Measurements from ENCODE around the gene FKBP7.
"Not testable (repeated sequence)": the region's sequence is repeated elsewhere in the genome, so short reads cannot be mapped to it uniquely, and the experiment has no call there.

Gene FKBP7, protein sequence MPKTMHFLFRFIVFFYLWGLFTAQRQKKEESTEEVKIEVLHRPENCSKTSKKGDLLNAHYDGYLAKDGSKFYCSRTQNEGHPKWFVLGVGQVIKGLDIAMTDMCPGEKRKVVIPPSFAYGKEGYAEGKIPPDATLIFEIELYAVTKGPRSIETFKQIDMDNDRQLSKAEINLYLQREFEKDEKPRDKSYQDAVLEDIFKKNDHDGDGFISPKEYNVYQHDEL
- 0.85 to 3.4 (median 1.6) reads per million in 17 experiments for total RNA-seq

DNA sequence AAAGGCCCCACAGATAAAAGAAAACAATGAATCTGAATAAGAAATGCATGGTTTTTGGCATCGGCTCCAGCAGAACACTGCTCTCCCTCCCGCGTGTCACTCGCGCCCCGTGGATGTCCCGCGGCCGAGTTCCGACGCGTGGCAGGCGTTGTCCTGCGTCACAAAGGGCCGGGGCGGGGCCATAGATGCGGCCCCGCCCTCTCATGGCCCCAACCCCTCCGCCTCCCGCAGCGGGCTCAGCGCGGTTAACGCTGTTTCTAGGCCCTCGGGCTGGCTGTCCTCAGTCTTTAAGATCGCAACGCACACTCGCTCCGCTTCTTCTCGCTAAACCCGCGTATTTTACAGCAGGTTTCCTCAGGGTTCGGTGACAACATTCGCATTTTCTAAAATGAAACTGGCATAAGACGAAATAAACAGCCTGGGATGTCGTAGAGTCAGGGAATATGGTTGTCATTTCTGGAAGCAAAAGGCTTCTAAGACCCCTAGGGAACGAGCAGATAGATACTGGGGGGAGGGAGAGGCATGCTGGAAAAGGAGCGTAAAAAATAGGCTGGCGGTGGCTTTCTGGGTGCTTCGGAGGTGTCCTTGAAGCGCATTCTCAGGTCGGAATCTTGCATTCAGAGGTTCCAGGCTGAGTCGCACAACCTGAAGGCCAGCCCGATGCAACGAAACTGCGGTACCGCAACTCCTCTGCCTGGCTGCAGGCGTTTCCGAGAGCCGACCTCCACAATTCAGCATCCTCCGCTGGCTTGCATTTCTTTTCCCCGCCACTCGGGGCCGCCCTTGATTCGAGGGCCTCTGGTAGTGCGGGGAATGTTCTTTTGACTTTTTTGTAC is at the start of gene FKBP7:
Gene FKBP7 (minus strand): TSS at position 162 of the 836 bp plus-strand sequence. CDS start 101 bp downstream, at position 61.
- DNase-seq: peak; percentile 87 to 96 (median 94)

DNA sequence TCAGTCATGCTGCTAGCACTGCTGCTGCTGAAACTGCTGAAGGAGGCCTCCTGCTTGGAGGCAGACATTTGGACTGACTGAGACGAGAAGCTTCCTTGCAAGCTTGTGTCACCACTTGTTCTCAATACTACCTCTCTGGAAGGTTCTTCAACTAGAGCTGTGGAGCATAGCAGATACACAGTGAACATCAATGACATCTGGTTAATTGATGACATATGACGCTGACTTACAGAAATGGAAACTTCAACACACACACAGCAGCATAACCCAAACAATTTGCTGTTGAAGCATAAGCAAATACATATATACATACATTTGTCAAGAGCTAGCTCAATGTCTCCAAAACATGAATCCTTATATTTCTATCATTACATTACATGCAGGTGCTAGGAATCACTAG is 49.2 kb upstream of the FKBP7 start:
- no peak for DNase-seq

DNA sequence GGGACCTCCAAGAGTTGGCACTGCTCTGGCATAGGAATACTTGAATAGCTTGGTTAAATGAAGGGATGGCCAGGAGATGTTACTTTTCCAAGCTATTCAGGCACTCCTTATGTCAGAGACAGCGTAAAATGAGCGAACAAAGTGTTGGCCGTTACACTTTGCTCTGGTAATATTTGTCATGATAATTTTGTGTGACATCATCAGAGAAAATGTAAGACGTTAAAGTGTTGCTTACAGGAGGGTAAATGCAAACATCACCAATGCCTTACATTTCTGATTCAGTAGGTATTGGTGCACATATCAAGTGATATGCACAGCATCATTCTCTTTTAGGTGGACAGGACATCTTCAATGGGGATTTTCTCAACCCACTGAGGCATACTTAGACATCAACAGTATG is 47.9 kb upstream of the FKBP7 start:
- DNase-seq: no peak

- DNase-seq: not testable (repeated sequence)
Observed at GRCh38 chr2:178525460-178525859, 47.1 kb upstream of the FKBP7 start.

DNA sequence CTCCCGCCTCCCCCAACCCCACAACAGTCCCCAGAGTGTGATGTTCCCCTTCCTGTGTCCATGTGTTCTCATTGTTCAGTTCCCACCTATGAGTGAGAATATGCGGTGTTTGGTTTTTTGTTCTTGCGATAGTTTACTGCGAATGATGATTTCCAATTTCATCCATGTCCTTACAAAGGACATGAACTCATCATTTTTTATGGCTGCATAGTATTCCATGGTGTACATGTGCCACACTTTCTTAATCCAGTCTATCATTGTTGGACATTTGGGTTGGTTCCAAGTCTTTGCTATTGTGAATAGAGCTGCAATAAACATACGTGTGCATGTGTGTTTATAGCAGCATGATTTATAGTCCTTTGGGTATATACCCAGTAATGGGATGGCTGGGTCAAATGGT is 46.6 kb upstream of the FKBP7 start:
- DNase-seq: not testable (repeated sequence)

DNA sequence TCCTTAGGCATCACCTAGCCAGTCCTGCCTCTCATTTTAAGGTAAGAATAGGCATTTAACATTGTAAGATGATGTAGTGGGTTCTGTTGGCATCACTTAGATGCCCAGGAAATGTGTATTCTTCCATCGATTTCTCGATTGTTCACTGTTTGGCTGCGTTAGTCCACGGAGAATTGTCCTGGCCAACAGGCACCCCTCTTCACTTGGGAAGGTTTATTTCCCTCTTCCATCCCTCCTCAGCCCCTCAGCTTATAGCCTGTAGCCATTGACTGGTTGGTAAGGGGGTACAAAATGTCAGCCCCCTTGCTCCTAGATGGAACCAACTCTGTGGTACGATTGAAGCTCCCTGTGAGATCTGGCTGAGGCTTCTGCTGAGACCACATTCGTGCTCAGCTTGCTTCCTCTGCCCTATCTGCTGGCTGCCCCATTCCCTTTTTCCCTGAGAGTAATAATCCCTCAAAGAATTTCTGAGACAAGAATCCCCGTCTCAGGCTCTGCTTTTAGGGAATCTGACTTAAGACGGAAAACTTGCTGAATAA is 45.3 kb upstream of the FKBP7 start:
- DNase-seq: peak in 3 of 4 experiments; percentile 6 to 20 (median 14)

- peak; percentile 84 to 92 (median 90) for DNase-seq
Observed at GRCh38 chr2:178522950-178523595, 44.7 kb upstream of the FKBP7 start.

DNA sequence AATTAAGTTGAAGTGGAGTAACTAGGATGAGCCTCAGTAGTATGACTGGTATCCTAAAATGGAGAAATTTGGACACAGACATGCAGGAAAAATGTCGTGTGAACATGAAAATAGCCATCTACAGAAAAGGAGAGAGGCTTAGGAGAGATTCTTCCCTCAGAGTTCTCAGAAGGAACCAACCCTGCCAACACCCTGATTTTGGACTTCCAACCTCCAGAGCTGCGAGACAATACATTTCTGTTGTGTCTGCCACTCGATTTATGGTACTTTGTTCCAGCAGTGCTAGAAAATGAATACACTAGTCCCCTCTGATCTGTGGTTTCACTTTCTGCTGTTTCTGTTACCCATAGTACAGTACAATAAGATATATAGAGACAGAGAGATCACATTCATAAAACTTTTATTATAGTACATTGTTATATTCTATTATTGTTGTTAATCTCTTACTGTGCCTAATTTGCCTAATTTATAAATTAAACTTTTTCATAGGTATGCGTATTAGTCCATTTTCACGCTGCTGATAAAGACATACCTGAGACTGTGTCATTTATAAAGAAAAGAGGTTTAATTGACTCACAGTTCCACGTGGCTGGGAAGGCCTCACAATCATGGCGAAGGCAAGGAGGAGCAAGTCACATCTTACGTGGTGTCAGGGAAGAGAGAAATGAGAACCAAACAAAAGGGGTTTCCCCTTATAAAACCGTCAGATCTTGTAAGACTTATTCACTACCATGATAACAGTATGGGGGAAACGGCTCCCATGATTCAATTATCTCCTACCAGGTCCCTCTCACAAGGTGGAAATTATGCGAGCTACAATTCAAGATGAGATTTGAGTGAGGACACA is 43.1 kb upstream of the FKBP7 start:
- DNase-seq: no peak

DNA sequence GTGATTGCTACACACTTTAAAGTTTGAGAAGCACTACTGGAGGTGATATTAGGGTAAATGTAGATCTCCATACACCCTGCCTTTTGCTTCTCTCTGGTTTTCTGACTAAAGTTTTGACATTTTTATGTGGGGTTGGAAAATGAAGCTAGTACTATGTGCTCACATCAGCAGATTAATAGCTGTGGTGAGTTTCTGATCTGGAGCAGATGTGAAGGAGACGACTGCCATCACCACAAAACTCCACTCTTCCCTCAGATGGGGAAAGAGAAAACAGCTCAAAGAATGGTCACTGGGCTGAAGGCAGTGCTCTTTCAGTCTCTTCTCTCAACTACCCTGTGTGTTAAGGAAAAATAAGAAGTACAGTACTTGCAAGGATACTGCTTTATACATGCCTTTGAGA is 39.1 kb upstream of the FKBP7 start:
- no peak for DNase-seq

DNA sequence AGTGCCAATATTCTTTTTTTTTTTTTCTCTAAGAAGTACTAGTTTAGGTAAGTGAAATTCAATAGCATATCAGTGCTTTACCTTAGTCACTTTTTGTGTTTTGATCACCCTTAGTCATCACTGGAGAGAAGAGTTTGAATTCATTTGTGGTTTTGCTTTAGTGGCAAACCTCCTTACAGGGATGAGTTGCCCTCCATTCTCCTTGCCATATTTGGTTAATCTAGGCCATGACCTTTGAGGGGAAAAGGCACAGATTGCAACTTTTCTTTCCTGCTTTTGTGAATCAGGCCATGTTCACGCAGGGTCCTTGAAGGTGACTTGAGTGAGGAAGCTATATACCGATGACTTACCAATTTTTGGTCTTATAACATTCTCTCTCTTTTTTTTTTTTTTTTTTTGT is 36.3 kb upstream of the FKBP7 start:
- no peak for DNase-seq

GRCh38 chr2:178513876-178514275 is 35.5 kb upstream of the FKBP7 start:
- DNase-seq: no peak

- no peak for DNase-seq
Observed at GRCh38 chr2:178512484-178512883, 34.1 kb upstream of the FKBP7 start.

GRCh38 chr2:178510384-178510783 is 32.0 kb upstream of the FKBP7 start:
- no peak for DNase-seq

DNA sequence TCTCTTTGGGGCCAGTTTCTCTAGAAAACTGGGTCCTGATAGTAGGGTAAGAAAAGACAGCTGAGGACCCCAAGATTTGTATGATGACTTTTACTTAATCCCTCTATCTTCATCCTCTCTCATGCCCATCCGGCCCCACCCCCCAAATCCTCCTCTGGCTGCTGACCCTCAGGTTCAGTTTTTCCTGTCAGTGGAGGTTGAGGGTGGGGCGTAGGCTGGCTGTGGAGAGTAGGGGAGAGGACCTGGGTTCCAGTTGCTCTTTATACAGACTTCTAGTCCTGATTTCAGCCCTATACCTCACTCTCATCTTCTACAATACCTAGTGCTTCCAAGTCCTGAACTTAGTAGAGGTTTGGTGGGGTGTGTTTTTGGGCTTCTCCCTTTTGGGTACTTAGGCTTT is 30.2 kb upstream of the FKBP7 start:
- DNase-seq: no peak

DNA sequence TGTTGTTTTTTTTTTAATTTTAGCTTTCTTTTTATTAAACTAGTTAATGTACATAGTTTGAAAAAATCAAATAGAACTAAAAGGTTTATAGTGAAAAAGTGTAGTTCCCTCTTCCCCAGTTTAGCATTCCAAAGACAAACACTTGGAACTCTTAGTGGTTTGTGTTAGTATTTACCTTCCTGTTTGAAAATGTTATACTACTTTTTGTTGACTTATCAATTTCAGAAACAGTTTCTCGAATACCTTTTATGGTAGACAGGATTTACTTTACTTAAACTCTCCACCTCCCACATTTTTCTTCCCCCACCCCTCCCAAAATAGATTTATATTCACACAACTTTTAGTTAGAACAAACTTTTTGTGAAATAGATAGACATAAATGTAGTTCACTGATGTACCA is 28.5 kb upstream of the FKBP7 start:
- no peak for DNase-seq

DNA sequence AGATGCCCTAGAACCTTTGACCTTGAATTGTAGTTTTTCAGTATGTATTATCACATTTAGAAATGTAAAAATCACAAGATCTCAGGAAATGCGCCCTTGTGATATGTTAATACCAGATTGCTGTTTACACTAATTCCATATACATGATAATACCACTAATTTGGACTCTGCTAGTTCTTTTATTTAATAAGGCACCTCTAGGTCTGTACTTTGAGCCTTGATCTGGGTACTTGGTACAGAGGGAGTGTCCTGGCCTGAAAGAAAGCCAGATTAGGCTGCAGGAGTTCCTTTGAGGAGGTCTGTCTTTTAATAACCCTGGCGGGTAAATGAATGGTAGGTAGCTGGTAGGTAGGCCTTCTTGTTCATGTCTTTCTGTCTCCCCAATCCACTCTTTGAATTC is 28.1 kb upstream of the FKBP7 start:
- no peak for DNase-seq

GRCh38 chr2:178506101-178506500 is 27.7 kb upstream of the FKBP7 start:
- no peak for DNase-seq

DNA sequence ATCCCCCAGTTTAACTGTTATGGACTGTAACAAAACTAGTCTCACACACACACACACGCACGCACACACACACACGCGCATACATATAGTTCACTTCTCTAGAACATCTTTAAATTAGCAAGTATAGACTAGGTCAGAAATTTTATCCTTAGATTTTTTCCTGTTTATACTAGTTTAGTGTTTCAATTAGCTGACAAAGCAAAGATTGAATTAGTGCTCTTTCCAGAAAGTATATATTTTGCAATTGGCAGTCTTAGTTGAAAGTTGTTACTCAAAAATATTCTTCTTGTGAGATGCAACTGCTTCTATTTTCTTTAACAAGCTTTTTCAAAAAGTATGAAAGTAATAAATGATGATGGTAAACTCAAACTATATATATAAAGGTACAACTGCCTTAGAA is 24.4 kb upstream of the FKBP7 start:
- no peak for DNase-seq

DNA sequence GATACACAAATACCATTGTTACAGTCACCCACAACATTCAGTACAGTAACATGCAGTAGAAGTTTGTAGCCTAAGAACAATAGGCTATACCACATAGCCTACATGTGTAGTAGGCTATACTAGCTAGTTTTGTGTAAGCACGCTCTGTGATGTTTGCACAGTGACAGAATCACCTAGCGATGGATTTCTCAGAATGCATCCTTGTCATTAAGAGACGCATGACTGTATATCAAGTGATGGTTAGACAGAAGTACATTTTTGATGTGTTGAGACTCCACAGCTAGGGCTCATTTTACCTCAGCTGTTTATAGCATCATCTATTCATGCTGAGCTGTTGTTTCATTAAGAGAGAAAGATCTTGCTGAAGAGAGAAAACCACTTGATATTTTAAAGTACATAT is 21.2 kb upstream of the FKBP7 start:
- DNase-seq: no peak

DNA sequence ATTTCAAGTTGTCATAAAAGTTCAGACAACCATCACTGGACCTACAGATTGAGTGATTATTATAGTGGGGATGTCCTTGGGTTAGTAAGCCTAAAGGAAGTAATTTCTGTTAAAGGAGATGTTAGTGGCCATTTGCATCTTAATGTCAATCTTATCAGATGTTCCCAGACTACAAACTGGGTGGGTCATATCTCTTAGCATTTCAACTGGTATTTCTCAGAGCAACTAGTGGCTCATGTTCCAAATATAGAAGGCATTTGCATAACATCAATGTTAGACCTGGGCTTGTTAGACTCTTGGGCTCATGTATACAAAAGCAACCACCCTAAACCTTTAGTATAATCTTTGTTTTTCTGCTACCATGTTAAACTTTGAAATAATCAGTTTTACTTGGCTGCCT is 19.7 kb upstream of the FKBP7 start:
- no peak for DNase-seq

- DNase-seq: no peak
Observed at GRCh38 chr2:178496049-178496448, 17.6 kb upstream of the FKBP7 start.

DNA sequence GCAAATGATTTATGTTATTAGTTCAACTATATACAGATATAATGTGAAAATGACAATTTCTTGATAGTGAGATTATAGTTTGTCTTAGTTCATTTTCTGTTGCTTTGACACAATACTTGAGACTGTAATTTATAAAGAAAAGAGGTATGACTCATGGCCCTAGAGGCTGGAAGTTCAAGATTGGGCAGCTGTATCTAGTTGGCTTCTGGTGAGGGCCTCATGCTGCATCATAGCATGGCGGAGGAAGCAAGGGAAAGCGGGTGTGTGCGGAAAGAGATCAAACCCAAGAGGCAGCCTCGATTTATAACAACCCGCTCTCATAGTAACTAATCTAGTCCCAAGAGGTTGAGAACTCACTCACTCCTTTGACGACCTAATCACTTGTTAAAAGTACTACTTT is 13.2 kb upstream of the FKBP7 start:
- no peak for DNase-seq
